IgD-negative memory B cell (primary cell): ENCODE data around the gene UBE2S. TPM values are rescaled to one million over a fixed set of nuclear protein-coding genes. Genes with fewer than 3 reads are reported as not detected.
A peak's percentile ranks its signal among the peaks of the same experiment; 100 is the strongest.

Experiments used
- H3K27ac Mint-ChIP-seq, 3 donors: one replicate each; pipeline ENCODE4 v1.8.0; 2020 to 2022; ENCODE audit warnings: mild to moderate bottlenecking in 3 of 3, mixed read lengths in 3 of 3, moderate library complexity in 1 of 3
- H3K27me3 Mint-ChIP-seq: one replicate; pipeline ENCODE4 v1.8.0; 2021; ENCODE audit warnings: mixed read lengths
- H3K36me3 Mint-ChIP-seq: one replicate; pipeline ENCODE4 v1.8.0; 2020; ENCODE audit warnings: mild to moderate bottlenecking, mixed read lengths
- H3K4me1 Mint-ChIP-seq, 3 donors: one replicate each; pipeline ENCODE4 v1.8.0; 2020 to 2022; ENCODE audit warnings: mixed read lengths in 3 of 3, mild to moderate bottlenecking in 1 of 3
- H3K4me3 Mint-ChIP-seq, 4 donors: one replicate each; pipeline ENCODE4 v1.8.0; 2020 to 2022; ENCODE audit warnings: mild to moderate bottlenecking in 4 of 4, mixed read lengths in 4 of 4, moderate library complexity in 3 of 4
- H3K9me3 Mint-ChIP-seq, 3 donors: one replicate each; pipeline ENCODE4 v1.8.0; 2020 to 2021; ENCODE audit warnings: mixed read lengths in 3 of 3, mild to moderate bottlenecking in 1 of 3
- polyA plus RNA-seq: library from polyadenylated mRNA; unstranded; fragments of 300-500 nt; fragmentation: Illumina TruSeq; gene quantifications from one replicate; pipeline ENCODE4 v1.2.3, GENCODE V29; 2021

Gene UBE2S
- polyA plus RNA-seq, 1 donor from 2014 or later = 37.6 TPM

- peak within 1 kb of the TSS; percentile 93 to 100 (median 98) for H3K27ac Mint-ChIP-seq
- H3K4me1 Mint-ChIP-seq = peaks cover 28 to 51% (median 32%) of the 10 kb centered on the region in 3 donors
- H3K36me3 Mint-ChIP-seq = peaks cover 2% of the 10 kb centered on the region
- no peaks in the 10 kb centered on the region for H3K9me3 Mint-ChIP-seq
- H3K27me3 Mint-ChIP-seq = no peaks in the 10 kb centered on the region
- peak within 1 kb of the TSS; percentile 97 to 100 (median 100) for H3K4me3 Mint-ChIP-seq
These were observed 21.7 kb downstream of the UBE2S start, which contains the start of gene RPL28 for GRCh38 chr19:55385724-55386492. TSS of gene RPL28 (plus strand) at chr19:55385932. CDS start at chr19:55386358, 426 bp downstream.

- Mint-ChIP-seq H3K9me3 (no peaks in the 10 kb centered on the region), H3K4me3 (peak overlapping the region; percentile 97 to 100 (median 100)), H3K4me1 (peaks cover 24 to 47% (median 32%) of the 10 kb centered on the region in 3 donors), H3K27ac (peak overlapping the region; percentile 93 to 100 (median 98)), H3K36me3 (peaks cover 2% of the 10 kb centered on the region), H3K27me3 (no peaks in the 10 kb centered on the region)
These were observed 22.5 kb downstream of the UBE2S start for GRCh38 chr19:55384920-55385723.

GRCh38 chr19:55384131-55384919, 23.3 kb downstream of the UBE2S start, which contains the start of gene TMEM238:
TSS of gene TMEM238 (minus strand) at chr19:55384292. CDS start at chr19:55384259, 33 bp downstream.
- Mint-ChIP-seq H3K27me3 (no peaks in the 10 kb centered on the region), H3K36me3 (peaks cover 6% of the 10 kb centered on the region), H3K27ac (peak within 1 kb of the TSS; percentile 93 to 100 (median 98)), H3K4me1 (peaks cover 24 to 40% (median 32%) of the 10 kb centered on the region in 3 donors), H3K4me3 (peak within 1 kb of the TSS; percentile 97 to 100 (median 100)), H3K9me3 (no peaks in the 10 kb centered on the region)

GRCh38 chr19:55383279-55384130, 24.1 kb downstream of the UBE2S start:
- Mint-ChIP-seq H3K9me3 (no peaks in the 10 kb centered on the region), H3K4me1 (peaks cover 24 to 34% (median 29%) of the 10 kb centered on the region in 3 donors), H3K36me3 (peaks cover 6% of the 10 kb centered on the region), H3K27me3 (no peaks in the 10 kb centered on the region), H3K27ac (peak overlapping the region in 2 of 3 donors; percentile 50 to 84), H3K4me3 (peak overlapping the region; percentile 83 to 97 (median 90))

GRCh38 chr19:55382522-55383054, 25.0 kb downstream of the UBE2S start:
- Mint-ChIP-seq H3K9me3 (no peaks in the 10 kb centered on the region), H3K27me3 (no peaks in the 10 kb centered on the region), H3K27ac (peak overlapping the region in 1 of 3 donors; percentile 50), H3K36me3 (peaks cover 6% of the 10 kb centered on the region), H3K4me3 (peak overlapping the region; percentile 79 to 97 (median 88)), H3K4me1 (peaks cover 24 to 26% (median 26%) of the 10 kb centered on the region in 3 donors)

- Mint-ChIP-seq H3K4me1 (peaks cover 20 to 24% (median 20%) of the 10 kb centered on the region in 3 donors), H3K9me3 (no peaks in the 10 kb centered on the region), H3K4me3 (peak overlapping the region in 2 of 4 donors; percentile 79 to 97), H3K27me3 (no peaks in the 10 kb centered on the region), H3K27ac (peak overlapping the region in 1 of 3 donors; percentile 50), H3K36me3 (peaks cover 6% of the 10 kb centered on the region)
These were observed 25.6 kb downstream of the UBE2S start for GRCh38 chr19:55382013-55382412.

GRCh38 chr19:55379174-55379573, 28.4 kb downstream of the UBE2S start:
- no peak overlapping the region for H3K4me3 Mint-ChIP-seq
- H3K36me3 Mint-ChIP-seq = peaks cover 4% of the 10 kb centered on the region
- H3K4me1 Mint-ChIP-seq = peaks cover 0 to 7% (median 5%) of the 10 kb centered on the region in 3 donors
- H3K9me3 Mint-ChIP-seq = no peaks in the 10 kb centered on the region
- no peak overlapping the region for H3K27ac Mint-ChIP-seq
- peaks cover 2% of the 10 kb centered on the region for H3K27me3 Mint-ChIP-seq

GRCh38 chr19:55377356-55378131, 30.0 kb downstream of the UBE2S start:
- H3K27ac Mint-ChIP-seq = no peak overlapping the region
- peaks cover 4% of the 10 kb centered on the region for H3K36me3 Mint-ChIP-seq
- H3K9me3 Mint-ChIP-seq = no peaks in the 10 kb centered on the region
- no peak overlapping the region for H3K4me3 Mint-ChIP-seq
- peaks cover 0 to 6% (median 6%) of the 10 kb centered on the region in 3 donors for H3K4me1 Mint-ChIP-seq
- peaks cover 10% of the 10 kb centered on the region for H3K27me3 Mint-ChIP-seq

- peak within 1 kb of the TSS in 1 of 3 donors; percentile 31 for H3K27ac Mint-ChIP-seq
- H3K36me3 Mint-ChIP-seq = peaks cover 4% of the 10 kb centered on the region
- H3K27me3 Mint-ChIP-seq = peaks cover 13% of the 10 kb centered on the region
- H3K4me3 Mint-ChIP-seq = no peak within 1 kb of the TSS
- peaks cover 0 to 4% (median 3%) of the 10 kb centered on the region in 3 donors for H3K4me1 Mint-ChIP-seq
- H3K9me3 Mint-ChIP-seq = peaks cover 0 to 2% (median 0%) of the 10 kb centered on the region in 3 donors
These were observed 31.2 kb downstream of the UBE2S start, which contains the start of gene TMEM190 for GRCh38 chr19:55376241-55376933. TSS of gene TMEM190 (plus strand) at chr19:55376826. CDS start at chr19:55376854, 28 bp downstream.

GRCh38 chr19:55373993-55374757, 33.4 kb downstream of the UBE2S start:
- peaks cover 22% of the 10 kb centered on the region for H3K27me3 Mint-ChIP-seq
- H3K4me3 Mint-ChIP-seq = no peak overlapping the region
- H3K27ac Mint-ChIP-seq = no peak overlapping the region
- H3K36me3 Mint-ChIP-seq = no peaks in the 10 kb centered on the region
- H3K9me3 Mint-ChIP-seq = peaks cover 0 to 4% (median 0%) of the 10 kb centered on the region in 3 donors
- peaks cover 0 to 9% (median 7%) of the 10 kb centered on the region in 3 donors for H3K4me1 Mint-ChIP-seq

- Mint-ChIP-seq H3K9me3 (peaks cover 0 to 4% (median 0%) of the 10 kb centered on the region in 3 donors), H3K4me1 (peaks cover 0 to 9% (median 7%) of the 10 kb centered on the region in 3 donors), H3K36me3 (no peaks in the 10 kb centered on the region), H3K27me3 (peaks cover 22% of the 10 kb centered on the region), H3K4me3 (peak overlapping the region in 1 of 4 donors; percentile 8), H3K27ac (no peak overlapping the region)
These were observed 34.1 kb downstream of the UBE2S start for GRCh38 chr19:55373306-55373992.
